Fibroblast of the aortic adventitia (primary cell): Measurements from ENCODE around the gene ATL3. TPM values are rescaled to one million over a fixed set of nuclear protein-coding genes. Genes with fewer than 3 reads are reported as not detected.
A peak's percentile ranks its signal among the peaks of the same experiment; 100 is the strongest.

Source experiments
- DNase-seq: peaks from one replicate; pipeline ENCODE4 v3.0.0-alpha.2; 2010; ENCODE audit warnings: low read depth
- H3K4me3 ChIP-seq: 2 replicates; pipeline ENCODE4 v1.5.1; 2011; ENCODE audit warnings: low read depth, mild to moderate bottlenecking, control low read depth, low read length, moderate library complexity
- total RNA-seq: library from RNA; depleted of rRNA; stranded (reverse); fragments of >200 nt; gene quantifications from 2 replicates; pipeline ENCODE4 v1.2.3, GENCODE V29; 2012; ENCODE audit warnings: low replicate concordance
- TF ChIP-seq, protein P1 (sequence below): IDR thresholded peaks from 2 replicates; pipeline ENCODE4 v1.5.1; 2011; ENCODE audit warnings: mild to moderate bottlenecking, low read length, control low read depth, inconsistent platforms; ENCODE audit not compliant: insufficient read depth

The ATL3 gene
- total RNA-seq, 1 donor, result 320 TPM

GRCh38 chr11:63682066-63683021 lies 11.2 kb upstream of the ATL3 start:
- DNase-seq, result no peak
- peak overlapping the region; percentile 96 for H3K4me3 ChIP-seq
- TF ChIP-seq, protein P1, sequence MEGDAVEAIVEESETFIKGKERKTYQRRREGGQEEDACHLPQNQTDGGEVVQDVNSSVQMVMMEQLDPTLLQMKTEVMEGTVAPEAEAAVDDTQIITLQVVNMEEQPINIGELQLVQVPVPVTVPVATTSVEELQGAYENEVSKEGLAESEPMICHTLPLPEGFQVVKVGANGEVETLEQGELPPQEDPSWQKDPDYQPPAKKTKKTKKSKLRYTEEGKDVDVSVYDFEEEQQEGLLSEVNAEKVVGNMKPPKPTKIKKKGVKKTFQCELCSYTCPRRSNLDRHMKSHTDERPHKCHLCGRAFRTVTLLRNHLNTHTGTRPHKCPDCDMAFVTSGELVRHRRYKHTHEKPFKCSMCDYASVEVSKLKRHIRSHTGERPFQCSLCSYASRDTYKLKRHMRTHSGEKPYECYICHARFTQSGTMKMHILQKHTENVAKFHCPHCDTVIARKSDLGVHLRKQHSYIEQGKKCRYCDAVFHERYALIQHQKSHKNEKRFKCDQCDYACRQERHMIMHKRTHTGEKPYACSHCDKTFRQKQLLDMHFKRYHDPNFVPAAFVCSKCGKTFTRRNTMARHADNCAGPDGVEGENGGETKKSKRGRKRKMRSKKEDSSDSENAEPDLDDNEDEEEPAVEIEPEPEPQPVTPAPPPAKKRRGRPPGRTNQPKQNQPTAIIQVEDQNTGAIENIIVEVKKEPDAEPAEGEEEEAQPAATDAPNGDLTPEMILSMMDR, result no peak

DNA sequence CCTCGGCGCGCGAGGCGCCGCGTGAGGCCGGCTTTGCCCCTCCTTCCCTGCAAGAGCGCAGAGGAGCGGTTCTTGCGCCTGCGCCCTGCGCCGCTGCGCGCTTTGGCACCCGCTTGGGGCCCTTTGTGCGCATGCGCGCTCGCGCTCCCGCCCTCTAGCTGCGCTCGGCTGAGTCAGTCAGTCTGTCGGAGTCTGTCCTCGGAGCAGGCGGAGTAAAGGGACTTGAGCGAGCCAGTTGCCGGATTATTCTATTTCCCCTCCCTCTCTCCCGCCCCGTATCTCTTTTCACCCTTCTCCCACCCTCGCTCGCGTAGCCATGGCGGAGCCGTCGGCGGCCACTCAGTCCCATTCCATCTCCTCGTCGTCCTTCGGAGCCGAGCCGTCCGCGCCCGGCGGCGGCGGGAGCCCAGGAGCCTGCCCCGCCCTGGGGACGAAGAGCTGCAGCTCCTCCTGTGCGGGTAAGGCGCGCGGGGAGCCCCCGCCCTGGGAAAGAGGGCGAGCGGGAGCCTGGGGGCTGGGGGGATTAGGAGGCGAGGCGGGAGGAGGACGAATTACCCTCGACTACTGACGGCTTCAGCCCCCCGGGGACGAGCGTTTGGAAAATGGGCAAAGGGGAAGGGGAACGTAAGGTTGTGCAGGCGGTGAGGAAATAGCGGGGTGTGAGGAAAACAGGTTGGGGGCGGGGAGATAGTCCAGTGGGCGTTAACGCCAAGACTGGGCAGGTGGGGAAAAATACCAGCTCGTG lies 10.3 kb upstream of the ATL3 start, which contains the start of gene RTN3:
Gene RTN3, plus strand, starts transcription at position 180 of the 745 bp plus-strand sequence. Its CDS starts 137 bp downstream, at position 317.
- peak within 1 kb of the TSS; percentile 96 for H3K4me3 ChIP-seq
- peak; percentile 98 for DNase-seq
- TF ChIP-seq, protein P1, result no peak

DNA sequence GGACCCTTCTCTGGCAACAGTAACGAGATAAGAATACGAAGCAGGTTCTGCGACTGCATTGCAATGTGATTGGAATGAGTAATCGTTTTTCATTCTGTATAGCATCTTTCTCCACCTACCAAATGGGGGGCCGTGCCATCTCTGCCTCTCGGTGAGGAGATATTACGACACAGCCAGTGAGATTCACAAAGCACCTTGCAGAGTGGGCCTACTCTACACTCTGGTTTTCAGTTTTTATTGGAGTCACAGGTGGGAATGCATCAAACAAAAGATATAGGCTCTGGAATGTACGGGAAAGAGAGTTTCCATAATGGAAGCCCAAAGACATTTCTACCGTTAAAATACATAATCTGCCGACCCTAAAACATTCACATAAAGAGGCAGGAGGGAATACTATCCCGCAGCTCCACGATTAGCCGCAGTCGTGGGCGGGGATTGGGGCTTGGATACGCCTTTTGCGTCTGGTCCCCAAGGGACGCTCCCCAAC lies 9.7 kb upstream of the ATL3 start:
- TF ChIP-seq, protein P1, result no peak
- peak overlapping the region; percentile 51 for H3K4me3 ChIP-seq
- no peak for DNase-seq

GRCh38 chr11:63673579-63673978 lies 2.4 kb upstream of the ATL3 start:
- DNase-seq, result no peak
- no peak overlapping the region for H3K4me3 ChIP-seq

GRCh38 chr11:63672936-63673539 lies 1.9 kb upstream of the ATL3 start:
- H3K4me3 ChIP-seq, result no peak overlapping the region
- TF ChIP-seq, protein P1, result no peak
- DNase-seq, result peak; percentile 49

More at GRCh38 chr11:63673579-63673978, 2.4 kb upstream of the ATL3 start:
- TF ChIP-seq, protein P1, result no peak

- TF ChIP-seq, protein P1, result no peak
- no peak overlapping the region for H3K4me3 ChIP-seq
- no peak for DNase-seq
Measured at GRCh38 chr11:63672156-63672463, 934 bp upstream of the ATL3 start.
